ENCODE results near the gene VSTM2B. TPM values are rescaled to one million over a fixed set of nuclear protein-coding genes. Genes with fewer than 3 reads are reported as not detected.
"Not testable (repeated sequence)": the region's sequence is repeated elsewhere in the genome, so short reads cannot be mapped to it uniquely, and the experiment has no call there.

Gene VSTM2B
- total RNA-seq, 1 donor = not detected

- no peak overlapping the region for H3K4me3 ChIP-seq (ENCODE audit: low read depth, low read length)
- DNase-seq (ENCODE audit: low read depth) = no peak
- TF ChIP-seq CTCF (IDR thresholded peaks at IDR 0.05; ENCODE audit: insufficient read depth, low read depth, low read length) = no peak
Measured at GRCh38 chr19:29548483-29549085, 22.8 kb downstream of the VSTM2B start.

GRCh38 chr19:29549105-29550070 is 23.6 kb downstream of the VSTM2B start:
- no peak for TF ChIP-seq CTCF (IDR thresholded peaks at IDR 0.05; ENCODE audit: insufficient read depth, low read depth, low read length)
- H3K4me3 ChIP-seq (ENCODE audit: low read depth, low read length) = no peak overlapping the region
- no peak for DNase-seq (ENCODE audit: low read depth)

- no peak for DNase-seq (ENCODE audit: low read depth)
- no peak overlapping the region for H3K4me3 ChIP-seq (ENCODE audit: low read depth, low read length)
- TF ChIP-seq CTCF (IDR thresholded peaks at IDR 0.05; ENCODE audit: insufficient read depth, low read depth, low read length) = no peak
Measured at GRCh38 chr19:29550896-29551295, 25.1 kb downstream of the VSTM2B start.

GRCh38 chr19:29551774-29552173 is 26.0 kb downstream of the VSTM2B start:
- no peak for DNase-seq (ENCODE audit: low read depth)
- no peak overlapping the region for H3K4me3 ChIP-seq (ENCODE audit: low read depth, low read length)
- no peak for TF ChIP-seq CTCF (IDR thresholded peaks at IDR 0.05; ENCODE audit: insufficient read depth, low read depth, low read length)

- TF ChIP-seq CTCF (IDR thresholded peaks at IDR 0.05; ENCODE audit: insufficient read depth, low read depth, low read length) = no peak
- no peak overlapping the region for H3K4me3 ChIP-seq (ENCODE audit: low read depth, low read length)
- no peak for DNase-seq (ENCODE audit: low read depth)
Measured at GRCh38 chr19:29552454-29553280, 26.9 kb downstream of the VSTM2B start.

GRCh38 chr19:29554149-29554548 is 28.4 kb downstream of the VSTM2B start:
- H3K4me3 ChIP-seq (ENCODE audit: low read depth, low read length) = no peak overlapping the region
- no peak for DNase-seq (ENCODE audit: low read depth)
- no peak for TF ChIP-seq CTCF (IDR thresholded peaks at IDR 0.05; ENCODE audit: insufficient read depth, low read depth, low read length)

GRCh38 chr19:29559110-29559509 is 33.3 kb downstream of the VSTM2B start:
- H3K4me3 ChIP-seq (ENCODE audit: low read depth, low read length); DNase-seq (ENCODE audit: low read depth): not testable (repeated sequence)
